GM12865 (cell line): ENCODE measurements around the gene VAMP5.

Experiments
- DNase-seq: peaks from one replicate; pipeline ENCODE4 v3.0.0; 2010; ENCODE audit warnings: low read depth
- H3K4me3 ChIP-seq: 2 replicates; pipeline ENCODE4 v1.5.1; 2011; ENCODE audit warnings: mild to moderate bottlenecking, low read depth, low read length, control low read depth
- TF ChIP-seq, protein P1 (sequence below): IDR thresholded peaks from 2 replicates; pipeline ENCODE4 v1.5.1; 2011; ENCODE audit warnings: low read length, control low read depth, low read depth, inconsistent platforms; ENCODE audit not compliant: insufficient read depth; ENCODE audit errors: missing control alignments

Gene VAMP5, protein sequence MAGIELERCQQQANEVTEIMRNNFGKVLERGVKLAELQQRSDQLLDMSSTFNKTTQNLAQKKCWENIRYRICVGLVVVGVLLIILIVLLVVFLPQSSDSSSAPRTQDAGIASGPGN

DNA sequence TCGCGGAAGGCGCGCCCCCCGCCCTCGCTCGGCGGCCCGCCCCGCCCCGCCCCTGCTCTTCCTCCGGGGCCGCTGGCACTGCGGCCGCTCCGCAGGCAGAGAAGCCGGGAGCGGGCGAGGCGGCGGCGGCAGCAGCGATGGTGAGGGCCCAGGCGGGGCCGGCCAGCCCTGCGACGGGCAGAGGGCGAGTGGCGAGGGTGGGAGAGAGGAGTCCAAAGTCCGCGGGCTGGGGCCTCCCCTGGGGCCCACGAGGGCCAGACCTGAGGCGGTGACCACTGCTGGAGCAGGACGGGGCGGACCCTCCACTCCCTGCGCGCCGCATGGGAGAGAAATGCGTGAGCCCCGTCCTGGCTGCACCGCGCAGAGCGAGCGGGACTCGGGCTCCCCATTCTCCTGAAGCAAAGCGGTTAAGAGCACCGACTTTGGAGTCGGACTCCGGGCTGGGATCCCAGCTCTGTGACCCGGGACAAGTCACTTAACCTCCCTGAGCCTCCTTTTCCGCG is at the start of gene VAMP5:
Gene VAMP5, plus strand, starts transcription at position 78 of the 503 bp plus-strand sequence. Its CDS starts 60 bp downstream, at position 138.
- DNase-seq, result no peak
- peak within 1 kb of the TSS; percentile 60 for H3K4me3 ChIP-seq
- TF ChIP-seq, protein P1, sequence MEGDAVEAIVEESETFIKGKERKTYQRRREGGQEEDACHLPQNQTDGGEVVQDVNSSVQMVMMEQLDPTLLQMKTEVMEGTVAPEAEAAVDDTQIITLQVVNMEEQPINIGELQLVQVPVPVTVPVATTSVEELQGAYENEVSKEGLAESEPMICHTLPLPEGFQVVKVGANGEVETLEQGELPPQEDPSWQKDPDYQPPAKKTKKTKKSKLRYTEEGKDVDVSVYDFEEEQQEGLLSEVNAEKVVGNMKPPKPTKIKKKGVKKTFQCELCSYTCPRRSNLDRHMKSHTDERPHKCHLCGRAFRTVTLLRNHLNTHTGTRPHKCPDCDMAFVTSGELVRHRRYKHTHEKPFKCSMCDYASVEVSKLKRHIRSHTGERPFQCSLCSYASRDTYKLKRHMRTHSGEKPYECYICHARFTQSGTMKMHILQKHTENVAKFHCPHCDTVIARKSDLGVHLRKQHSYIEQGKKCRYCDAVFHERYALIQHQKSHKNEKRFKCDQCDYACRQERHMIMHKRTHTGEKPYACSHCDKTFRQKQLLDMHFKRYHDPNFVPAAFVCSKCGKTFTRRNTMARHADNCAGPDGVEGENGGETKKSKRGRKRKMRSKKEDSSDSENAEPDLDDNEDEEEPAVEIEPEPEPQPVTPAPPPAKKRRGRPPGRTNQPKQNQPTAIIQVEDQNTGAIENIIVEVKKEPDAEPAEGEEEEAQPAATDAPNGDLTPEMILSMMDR, result no peak

DNA sequence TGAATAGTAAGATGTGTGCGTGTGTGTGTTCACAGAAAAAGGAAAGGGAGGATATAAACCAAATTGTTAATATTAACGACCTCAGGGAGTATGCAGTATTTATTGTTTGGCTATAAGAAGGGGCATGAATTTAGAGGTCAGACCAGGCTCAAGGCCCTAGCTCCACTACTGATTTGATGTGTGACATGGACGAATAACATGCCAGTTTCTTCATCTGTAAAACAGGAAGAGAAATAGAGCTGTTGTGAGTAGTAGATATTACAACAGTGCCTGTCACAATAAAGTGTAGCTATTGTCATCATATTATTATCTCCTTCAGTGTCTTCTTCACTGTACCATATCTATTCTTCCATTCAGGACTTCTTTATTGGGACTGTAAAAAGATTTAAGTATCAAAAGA is 49.4 kb upstream of the VAMP5 start:
- TF ChIP-seq, protein P1, result no peak
- no peak overlapping the region for H3K4me3 ChIP-seq
- no peak for DNase-seq

DNA sequence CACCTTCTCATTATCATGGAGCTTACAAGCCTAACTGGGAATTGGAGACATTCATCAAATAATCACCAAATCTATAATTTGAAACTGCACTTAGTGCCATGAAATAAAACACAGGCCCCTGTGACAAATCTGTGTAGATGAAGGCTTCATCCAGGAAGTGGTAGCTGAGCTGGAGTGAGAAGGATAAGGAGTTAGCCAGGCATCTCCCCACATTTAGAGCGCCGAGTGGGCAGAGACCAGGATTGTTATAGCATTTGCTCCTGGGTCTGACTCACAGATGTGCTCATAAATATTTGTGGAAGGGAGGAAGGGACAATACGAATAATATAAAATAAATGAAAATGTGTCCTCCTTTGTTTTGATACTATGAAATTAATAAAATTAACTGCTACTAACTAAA is 47.8 kb upstream of the VAMP5 start:
- TF ChIP-seq, protein P1, result no peak
- no peak overlapping the region for H3K4me3 ChIP-seq
- DNase-seq, result no peak

DNA sequence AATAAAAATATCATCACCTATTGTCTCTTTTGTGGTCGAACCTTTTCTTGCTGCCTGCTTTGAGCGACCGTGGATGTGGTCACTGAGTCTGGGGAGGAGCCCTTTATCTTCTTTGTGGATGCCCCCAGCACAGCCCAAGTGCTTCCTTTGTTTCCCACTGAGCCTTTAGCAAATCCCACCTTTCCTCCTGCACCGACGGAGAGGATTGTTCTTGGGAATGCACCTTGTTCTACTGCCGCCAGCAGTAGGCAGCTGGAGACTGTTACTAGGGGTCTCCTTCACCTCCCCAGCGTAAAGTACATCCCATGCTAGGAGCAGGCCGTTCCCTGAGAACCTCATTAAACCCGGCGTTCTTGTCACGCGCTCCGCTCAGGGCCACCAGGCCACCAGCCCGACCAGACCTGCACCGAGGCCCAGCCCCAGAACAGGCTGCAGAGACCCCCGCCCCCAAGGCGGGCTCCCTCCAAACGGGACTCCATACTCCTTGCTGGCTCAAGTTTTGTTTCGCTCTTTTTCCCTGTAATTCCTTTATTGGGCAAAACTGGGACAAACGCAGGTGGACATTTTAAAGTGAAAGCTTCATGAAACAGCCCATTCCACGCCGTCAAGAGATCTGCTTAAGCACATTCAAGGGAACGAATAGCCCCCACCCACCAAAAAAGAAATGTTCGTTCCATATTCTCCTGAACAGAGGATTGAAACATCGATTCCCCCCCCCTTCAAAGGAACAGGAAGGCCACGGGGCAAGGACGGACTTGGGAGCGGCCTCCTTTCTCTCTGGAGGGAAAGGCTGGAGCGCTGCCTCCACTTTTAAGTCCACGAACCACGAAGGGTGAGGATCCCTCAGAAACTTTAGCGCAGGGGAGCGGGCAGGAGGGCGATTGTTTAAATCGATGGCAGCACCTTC is 46.4 kb upstream of the VAMP5 start:
- H3K4me3 ChIP-seq, result peak overlapping the region; percentile 89
- TF ChIP-seq, protein P1, result no peak
- DNase-seq, result peak; percentile 66

DNA sequence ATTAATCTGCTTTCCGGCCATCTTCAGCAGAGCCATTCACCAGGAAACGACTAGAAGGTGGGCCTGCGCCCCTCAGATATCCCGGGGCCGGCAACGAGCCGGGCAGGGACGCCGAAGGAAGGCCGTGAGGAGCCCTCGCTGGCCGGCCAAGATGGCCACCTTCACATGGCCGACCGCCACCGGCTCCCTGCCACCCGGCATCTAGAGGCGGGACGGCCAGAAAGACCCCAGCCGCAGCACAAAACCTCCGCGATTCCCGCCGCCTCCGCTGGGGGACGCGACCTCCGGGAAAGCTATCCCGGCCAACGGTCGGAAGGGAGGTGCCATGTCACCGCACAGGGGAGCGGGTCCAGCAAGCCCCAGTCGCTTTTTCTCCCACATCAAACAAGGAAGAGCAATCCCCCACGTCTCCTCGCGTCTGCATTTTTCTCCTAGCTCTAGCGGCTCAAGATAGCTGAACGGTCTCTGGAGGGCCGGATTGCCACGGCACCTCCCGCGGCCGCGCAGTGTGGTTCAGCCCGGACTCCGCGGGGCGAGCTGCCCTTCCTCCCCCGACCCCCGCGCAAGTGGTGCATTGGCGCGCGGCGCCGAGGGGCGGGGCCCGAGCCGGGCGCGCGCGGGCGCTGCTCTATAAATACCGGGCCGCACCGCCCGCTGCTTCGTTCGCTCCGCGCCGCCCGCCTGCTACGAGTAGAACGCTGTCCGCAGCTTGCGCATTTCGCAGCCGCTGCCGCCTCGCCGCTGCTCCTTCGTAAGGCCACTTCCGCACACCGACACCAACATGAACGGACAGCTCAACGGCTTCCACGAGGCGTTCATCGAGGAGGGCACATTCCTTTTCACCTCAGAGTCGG is 45.5 kb upstream of the VAMP5 start, which contains the start of gene MAT2A:
Gene MAT2A, plus strand, starts transcription at position 662 of the 854 bp plus-strand sequence. Its CDS starts 120 bp downstream, at position 782.
- TF ChIP-seq, protein P1, result peak; percentile 73

DNA sequence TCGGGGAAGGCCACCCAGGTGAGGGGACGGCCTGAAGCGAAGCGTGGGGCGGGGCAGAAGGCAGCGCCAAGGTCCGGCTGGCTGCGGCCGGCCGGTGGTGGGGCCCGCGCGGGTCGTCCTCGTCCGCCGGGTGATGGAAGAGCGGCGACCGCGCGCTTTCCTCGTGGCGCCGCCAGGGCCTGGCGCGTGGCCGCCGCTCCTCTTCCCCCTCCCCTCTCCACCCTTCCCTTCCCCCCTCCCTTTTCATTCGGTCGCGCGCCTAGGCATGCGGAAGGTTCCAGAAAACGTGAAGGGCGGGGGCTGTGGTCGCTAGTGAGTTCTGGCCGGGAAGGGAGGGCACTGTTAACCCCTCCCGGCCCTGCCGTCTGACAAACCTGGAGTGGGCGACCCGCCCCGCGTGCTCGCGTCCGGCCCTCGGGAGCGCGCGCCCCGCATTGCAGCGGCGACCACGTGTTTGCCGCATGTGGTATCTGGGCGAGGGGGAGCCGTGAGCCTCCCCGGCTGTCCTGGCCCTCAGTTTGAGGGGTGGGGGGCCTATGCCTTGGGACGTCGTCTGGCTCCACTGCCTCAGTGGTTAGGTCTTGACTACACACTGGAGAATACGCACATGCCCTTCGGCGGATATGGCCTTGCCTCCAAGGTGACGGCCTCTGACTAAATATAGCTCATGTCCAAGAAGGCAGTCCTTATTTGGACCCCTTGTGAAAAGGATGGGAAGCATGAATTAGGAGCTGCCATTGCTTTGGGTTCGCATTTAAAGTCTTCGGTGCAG is 44.7 kb upstream of the VAMP5 start:
- TF ChIP-seq, protein P1, result no peak
- peak overlapping the region; percentile 84 for H3K4me3 ChIP-seq
- DNase-seq, result peak; percentile 84

More for the DNA sequence above, 45.5 kb upstream of the VAMP5 start, which contains the start of gene MAT2A:
- peak within 1 kb of the TSS; percentile 89 for H3K4me3 ChIP-seq
- DNase-seq, result peak; percentile 96
